ENCODE results near the gene CHERP. TPM values are rescaled to one million over a fixed set of nuclear protein-coding genes. Genes with fewer than 3 reads are reported as not detected.
"Not testable (repeated sequence)": the region's sequence is repeated elsewhere in the genome, so short reads cannot be mapped to it uniquely, and the experiment has no call there.

Gene CHERP
- total RNA-seq, 1 donor from 2014 or later = 19.7 TPM

DNA sequence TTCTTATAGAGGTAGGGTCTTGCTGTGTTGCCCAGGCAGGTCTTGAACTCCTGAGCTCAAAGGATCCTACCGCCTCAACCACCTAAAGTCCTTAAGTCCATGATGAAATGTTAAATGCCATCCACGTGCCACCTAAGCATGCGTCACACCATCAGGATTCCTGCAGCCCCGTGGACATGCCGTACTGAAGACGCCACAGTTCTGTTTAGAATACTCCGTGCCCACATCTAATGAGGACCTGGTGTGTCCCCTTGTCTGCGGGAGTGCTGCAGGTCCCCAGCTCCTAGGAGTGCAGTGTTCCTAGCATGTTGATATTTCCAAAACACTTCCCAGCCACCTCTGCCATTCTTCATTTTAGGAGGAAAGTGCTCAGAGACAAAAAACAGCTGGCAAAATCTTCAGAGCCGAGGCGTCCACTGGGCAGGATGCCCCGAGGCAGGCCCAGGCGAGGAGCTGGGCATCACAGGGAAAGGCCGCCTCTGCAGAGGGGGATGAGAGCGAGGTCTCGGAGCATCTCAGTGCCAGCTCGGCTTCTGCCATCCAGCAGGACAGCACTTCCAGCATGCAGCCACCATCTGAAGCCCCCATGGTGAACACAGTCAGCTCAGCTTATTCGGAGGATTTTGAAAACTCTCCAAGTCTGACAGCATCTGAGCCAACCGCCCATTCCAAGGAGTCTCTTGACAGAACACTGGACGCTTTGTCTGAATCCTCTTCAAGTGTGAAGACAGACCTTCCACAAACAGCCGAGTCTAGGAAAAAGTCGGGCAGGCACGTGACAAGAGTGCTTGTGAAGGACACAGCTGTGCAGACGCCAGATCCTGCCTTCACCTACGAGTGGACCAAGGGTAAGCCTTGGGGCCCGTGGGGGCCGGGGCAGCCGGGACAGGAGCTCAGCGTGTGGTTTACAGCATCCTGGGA, 32.8 kb downstream of the CHERP start:
- ATAC-seq (ENCODE audit: poor library complexity) (peak; percentile 83), DNase-seq (peak; percentile 76)
- intact Hi-C loops (cut with DNase I) = no loop called here

- no peak for DNase-seq
- intact Hi-C loops (cut with DNase I) = no loop called here
- ATAC-seq (ENCODE audit: poor library complexity) = no peak
Measured at GRCh38 chr19:16508546-16508945, 33.7 kb downstream of the CHERP start.

GRCh38 chr19:16506961-16507360, 35.3 kb downstream of the CHERP start:
- intact Hi-C loops (cut with DNase I) = no loop called here
- DNase-seq (no peak), ATAC-seq (ENCODE audit: poor library complexity) (no peak)

GRCh38 chr19:16506161-16506560, 36.1 kb downstream of the CHERP start:
- DNase-seq; intact Hi-C loops (cut with DNase I); ATAC-seq (ENCODE audit: poor library complexity): not testable (repeated sequence)

DNA sequence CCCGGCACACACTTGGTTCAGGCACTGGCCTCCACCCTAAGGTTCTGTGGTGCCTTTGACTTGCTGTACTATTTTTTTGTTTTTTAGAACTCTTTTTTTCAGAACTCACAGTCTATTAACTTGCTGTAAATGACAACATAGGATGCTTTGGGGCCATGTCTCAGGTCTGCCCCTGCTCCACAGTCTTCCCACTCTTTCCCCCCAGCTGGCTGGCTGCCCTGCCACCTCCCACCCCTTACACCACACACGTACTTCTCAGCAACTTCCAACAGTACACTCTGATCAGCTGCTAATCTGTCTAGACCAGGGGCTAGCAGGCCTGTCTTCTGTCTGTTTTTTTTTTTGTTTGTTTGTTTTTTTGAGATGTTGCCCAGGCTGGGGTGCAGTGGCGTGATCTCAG, 38.0 kb downstream of the CHERP start:
- ATAC-seq (ENCODE audit: poor library complexity) = no peak
- intact Hi-C loops (cut with DNase I) = no loop called here
- DNase-seq = no peak

DNA sequence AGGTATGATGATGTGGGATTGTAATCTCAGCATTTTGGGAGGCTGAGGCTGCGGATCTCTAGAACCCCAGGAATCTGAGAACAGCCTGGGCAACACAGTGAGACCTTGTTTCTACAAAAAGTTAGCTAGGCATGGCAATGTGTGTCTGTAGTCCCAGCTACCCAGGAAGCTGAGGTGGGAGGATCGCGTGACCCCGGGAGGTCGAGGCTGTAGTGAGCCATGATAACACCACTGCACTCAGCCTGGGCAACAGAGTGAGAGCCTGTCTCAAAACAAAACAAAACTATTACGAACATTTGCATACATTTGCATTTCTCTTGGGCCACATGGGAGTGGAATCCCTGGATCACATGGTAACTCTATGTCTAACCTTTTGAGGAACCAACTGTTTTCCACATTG, 44.4 kb downstream of the CHERP start:
- ATAC-seq (ENCODE audit: poor library complexity) (no peak), DNase-seq (no peak)
- intact Hi-C loops (cut with DNase I) = no loop called here

GRCh38 chr19:16497042-16497441, 45.2 kb downstream of the CHERP start:
- ATAC-seq (ENCODE audit: poor library complexity) (no peak), DNase-seq (no peak)
- intact Hi-C loops (cut with DNase I) = no loop called here

DNA sequence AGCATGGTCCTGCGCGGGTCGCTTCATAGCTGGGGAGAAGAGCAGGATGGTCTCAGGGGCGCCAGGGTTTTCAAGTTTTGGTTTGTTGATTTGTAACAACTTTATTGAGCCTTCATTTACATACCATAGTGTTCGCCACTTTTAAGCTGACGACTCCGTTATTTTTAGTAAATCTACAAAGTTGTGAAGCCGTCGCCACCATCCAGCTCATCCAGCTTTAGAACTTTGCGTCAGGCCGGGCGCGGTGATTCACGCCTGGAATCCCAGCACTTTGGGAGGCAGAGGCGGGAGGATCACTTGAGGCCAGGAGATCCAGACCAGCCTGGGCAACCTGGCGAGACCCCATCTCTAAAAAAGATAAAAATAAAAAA, 45.6 kb downstream of the CHERP start:
- ATAC-seq (ENCODE audit: poor library complexity) = peak; percentile 2
- intact Hi-C loops (cut with DNase I) = no loop called here
- peak; percentile 60 for DNase-seq

- intact Hi-C loops (cut with DNase I) = no loop called here
- ATAC-seq (ENCODE audit: poor library complexity) (peak; percentile 100), DNase-seq (peak; percentile 99)
Measured at GRCh38 chr19:16495982-16496612, 46.1 kb downstream of the CHERP start, which contains the start of the genes C19orf44 and CALR3. Gene C19orf44, plus strand, starts transcription at chr19:16496394. Its CDS starts 4,399 bp downstream, at chr19:16500793. Gene CALR3, minus strand, starts transcription at chr19:16496167. Its CDS starts 38 bp downstream, at chr19:16496129.

- ATAC-seq (ENCODE audit: poor library complexity); intact Hi-C loops (cut with DNase I); DNase-seq: not testable (repeated sequence)
Measured at GRCh38 chr19:16486476-16486875, 55.8 kb downstream of the CHERP start.

DNA sequence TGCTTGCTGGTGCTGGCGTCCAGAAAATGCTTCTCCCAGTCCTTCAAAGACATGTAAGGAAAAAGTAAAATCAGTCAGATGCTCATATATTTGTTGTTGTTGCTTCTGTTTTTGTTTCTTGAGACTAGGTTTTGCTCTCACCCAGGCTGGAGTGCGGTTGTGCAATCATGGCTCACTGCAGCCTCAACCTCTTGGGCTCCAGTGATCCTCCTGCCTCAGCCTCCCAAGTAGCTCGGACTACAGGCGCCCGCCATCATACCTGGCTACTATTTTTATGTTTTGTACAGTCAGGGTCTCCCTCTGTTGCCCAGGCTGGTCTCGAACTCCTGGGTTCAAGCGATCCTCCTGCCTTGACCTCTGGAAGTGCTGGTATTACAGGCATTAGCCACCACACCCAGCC, 59.5 kb downstream of the CHERP start:
- DNase-seq = no peak

DNA sequence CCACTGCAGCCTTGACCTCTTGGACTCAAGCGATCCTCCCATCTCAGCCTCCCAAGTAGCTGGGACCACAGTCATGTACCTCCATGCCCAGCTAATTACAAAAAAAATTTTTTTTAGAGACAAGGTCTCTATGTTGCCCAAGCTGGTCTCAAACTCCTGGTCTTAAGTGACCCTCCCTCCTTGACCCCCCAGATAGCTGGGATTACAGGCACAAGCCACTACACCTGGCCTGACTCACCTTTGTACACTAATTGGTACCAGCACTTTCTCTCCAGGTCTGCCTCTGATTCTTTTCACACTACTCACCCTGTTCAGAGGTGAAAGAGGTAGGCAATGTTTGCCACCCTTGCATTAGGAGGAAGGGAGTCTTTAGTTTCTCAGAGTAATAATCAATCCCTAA, 64.9 kb downstream of the CHERP start:
- DNase-seq (no peak), ATAC-seq (ENCODE audit: poor library complexity) (no peak)
- intact Hi-C loops (cut with DNase I) = no loop called here

More for the DNA sequence above, 59.5 kb downstream of the CHERP start:
- no peak for ATAC-seq (ENCODE audit: poor library complexity)
- intact Hi-C loops (cut with DNase I) = no loop called here

DNA sequence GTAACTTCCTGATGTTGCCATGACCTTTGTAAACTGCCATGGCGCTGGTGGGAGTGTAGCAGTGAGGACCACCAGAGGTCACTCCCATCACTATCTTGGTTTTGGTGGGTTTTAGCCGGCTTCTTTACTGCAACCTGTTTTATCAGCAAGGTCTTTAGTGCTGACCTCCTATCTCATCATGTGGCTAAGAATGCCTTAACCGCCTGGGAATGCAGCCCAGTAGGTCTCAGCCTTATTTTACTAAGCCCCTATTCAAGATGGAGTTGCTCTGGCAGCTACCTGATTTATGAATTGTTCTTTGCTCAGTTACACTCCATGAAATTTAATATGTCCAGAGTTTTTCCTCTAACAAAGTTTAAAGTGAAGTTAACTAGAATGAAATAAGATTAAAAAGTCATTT, 65.8 kb downstream of the CHERP start:
- ATAC-seq (ENCODE audit: poor library complexity) (no peak), DNase-seq (no peak)
- intact Hi-C loops (cut with DNase I) = no loop called here

GRCh38 chr19:16473875-16474392, 68.3 kb downstream of the CHERP start:
- ATAC-seq (ENCODE audit: poor library complexity) (no peak), DNase-seq (no peak)
- intact Hi-C loops (cut with DNase I) = no loop called here

GRCh38 chr19:16472992-16473391, 69.2 kb downstream of the CHERP start:
- DNase-seq (no peak), ATAC-seq (ENCODE audit: poor library complexity) (no peak)
- intact Hi-C loops (cut with DNase I) = no loop called here

GRCh38 chr19:16472559-16472899, 69.7 kb downstream of the CHERP start:
- intact Hi-C loops (cut with DNase I); DNase-seq; ATAC-seq (ENCODE audit: poor library complexity): not testable (repeated sequence)

DNA sequence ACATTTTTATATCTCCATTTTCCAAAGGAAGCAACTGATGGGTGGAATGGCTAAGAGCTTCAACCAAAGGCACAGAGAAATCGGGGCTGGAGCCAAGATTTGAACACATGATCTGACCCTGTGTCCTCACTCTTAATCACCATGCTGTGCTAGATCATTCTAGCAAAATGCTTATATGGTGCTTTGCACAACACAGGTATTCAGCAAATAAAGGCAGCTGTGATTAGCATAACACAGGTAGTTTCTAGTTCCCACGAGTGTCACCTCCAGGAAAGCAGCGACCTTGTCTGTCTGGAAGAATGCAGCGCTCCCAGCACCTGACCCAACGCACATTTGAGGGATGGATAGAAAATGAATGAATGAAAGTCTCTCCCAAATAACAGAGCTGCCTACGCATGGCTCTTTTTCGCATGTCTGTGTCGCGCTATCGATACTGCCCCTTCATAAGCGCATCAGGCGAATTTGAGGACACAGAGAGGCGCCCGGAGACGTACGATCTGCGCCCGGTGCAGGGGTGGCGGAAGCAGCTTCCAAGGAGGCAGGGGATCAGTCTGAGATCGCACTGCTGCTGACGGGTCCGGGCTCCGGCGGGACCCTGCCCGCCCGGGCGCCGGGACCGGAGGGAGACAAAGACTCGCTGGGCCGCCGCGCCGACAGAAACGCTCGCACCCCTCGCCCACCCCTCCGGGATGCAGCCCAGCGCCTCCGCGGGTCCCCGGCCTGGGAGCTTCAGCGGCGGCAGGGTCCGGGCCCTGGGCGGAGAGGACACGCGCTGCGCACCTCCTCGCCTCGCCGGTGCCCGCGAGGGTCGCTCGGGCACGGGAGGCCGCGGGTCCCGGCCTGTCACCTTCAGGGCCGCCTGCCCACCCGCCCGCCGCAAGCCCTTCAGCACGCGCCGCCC, 71.1 kb downstream of the CHERP start:
- ATAC-seq (ENCODE audit: poor library complexity) = no peak
- DNase-seq = peak; percentile 47
- intact Hi-C loops (cut with DNase I) = no loop called here

DNA sequence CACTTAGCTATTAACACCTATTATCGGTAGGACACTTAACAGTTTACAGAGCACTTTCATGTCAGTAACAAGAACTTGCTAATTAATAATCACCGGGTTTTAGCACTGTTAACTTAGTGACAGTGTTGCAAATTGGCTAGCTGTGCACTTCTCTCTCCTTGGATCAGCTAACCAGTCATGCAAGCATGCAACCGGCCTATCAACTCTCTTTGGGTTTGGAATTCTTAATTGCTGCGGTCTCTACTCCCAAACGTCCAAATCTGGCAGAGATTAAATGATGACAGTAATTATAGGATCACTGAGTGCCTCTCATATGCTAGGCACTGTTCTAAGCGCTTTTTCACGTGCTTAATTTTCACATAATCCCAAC, 71.7 kb downstream of the CHERP start:
- DNase-seq = no peak
- intact Hi-C loops (cut with DNase I) = no loop called here
- no peak for ATAC-seq (ENCODE audit: poor library complexity)

Data from Right ventricle myocardium superior (tissue), 1 donor.